Measurements from ENCODE around the gene CCDC146. TPM values are rescaled to one million over a fixed set of nuclear protein-coding genes. Genes with fewer than 3 reads are reported as not detected.

The CCDC146 gene
- total and polyA plus RNA-seq, 9 of the 15 experiments (the other 6 are each of a cell fraction or from before 2014, with no cell fraction given): 0.10 to 0.98 (median 0.26) TPM; not detected in 1

DNA sequence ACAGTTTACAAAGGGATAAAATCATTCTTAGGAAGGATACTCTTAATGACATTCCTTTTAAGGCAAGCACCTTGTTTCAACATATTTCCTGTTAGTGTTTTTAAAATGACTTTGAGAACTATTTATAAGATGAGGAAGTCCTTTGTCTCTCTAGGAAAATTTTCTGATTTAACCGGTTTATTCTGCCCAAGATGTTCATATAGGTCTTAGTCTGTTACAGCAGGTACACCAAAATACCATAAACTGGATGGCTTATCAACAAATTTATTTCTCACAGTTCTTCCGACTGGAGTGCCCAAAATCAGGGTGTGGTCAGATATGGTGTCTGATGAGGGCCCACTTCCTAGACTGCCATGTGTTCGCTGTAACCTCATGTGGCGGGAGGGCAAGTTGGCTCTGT, 215.8 kb downstream of the CCDC146 start:
- CTCF ChIA-PET (ENCODE audit: low intra/inter-chr PET ratio): no interaction called here
- no TSS peak for BruUV-seq (replicated peaks)
- Histone ChIP-seq H3K4me2 (ENCODE audit: insufficient read depth, low read length) (no peak overlapping the region), H3K79me2 (ENCODE audit: control insufficient read depth, insufficient read depth, low read length) (no peaks in the 10 kb centered on the region), H3K9me3 (replicated peaks; ENCODE audit: control insufficient read depth, insufficient read depth, low read depth, low read length) (no peaks in the 10 kb centered on the region), H3K4me3 (no peak overlapping the region), H3K9ac (ENCODE audit: insufficient read depth in 1 of 2, low read depth in 2 of 2, low read length in 2 of 2) (no peak overlapping the region), H2AFZ (ENCODE audit: low read depth, low read length) (no peak overlapping the region), H3K27me3 (ENCODE audit: control insufficient read depth in 2 of 2, insufficient read depth in 2 of 2, low read length in 2 of 2) (peaks cover 9 to 11% of the 10 kb centered on the region in 2 experiments; a peak in 4 of 5 replicates), H3K9me1 (ENCODE audit: control insufficient read depth, insufficient read depth, low read length) (no peaks in the 10 kb centered on the region), H3K4me1 (replicated peaks in 1 of 2; ENCODE audit: control insufficient read depth in 2 of 2, insufficient read depth in 2 of 2, low read length in 2 of 2) (no peaks in the 10 kb centered on the region), H3K27ac (ENCODE audit: extremely low read depth, low read depth, low read length) (no peak overlapping the region), H4K20me1 (replicated peaks; ENCODE audit: control insufficient read depth, insufficient read depth, low read length) (no peaks in the 10 kb centered on the region), H3K36me3 (ENCODE audit: control insufficient read depth, insufficient read depth, low read length) (no peaks in the 10 kb centered on the region)
- in situ Hi-C loops (cut with MboI): no loop called here
- DNase-seq (ENCODE audit: extremely low read depth in 1 of 4, low spot score in 3 of 4) (no peak), ATAC-seq (no peak), FAIRE-seq (no peak)
- intact Hi-C loops (cut with micrococcal nuclease): loop anchor here (5.0 kb wide), 1 partner anchor 216 kb away; the partner anchor contains the start of gene CCDC146
- POLR2A ChIA-PET: no interaction called here
- WGBS (ENCODE audit: insufficient coverage, low coverage, missing lambda C conversion rate): 1% methylated on average over 4 of the region's 4 CpGs
- TF ChIP-seq, protein P1, sequence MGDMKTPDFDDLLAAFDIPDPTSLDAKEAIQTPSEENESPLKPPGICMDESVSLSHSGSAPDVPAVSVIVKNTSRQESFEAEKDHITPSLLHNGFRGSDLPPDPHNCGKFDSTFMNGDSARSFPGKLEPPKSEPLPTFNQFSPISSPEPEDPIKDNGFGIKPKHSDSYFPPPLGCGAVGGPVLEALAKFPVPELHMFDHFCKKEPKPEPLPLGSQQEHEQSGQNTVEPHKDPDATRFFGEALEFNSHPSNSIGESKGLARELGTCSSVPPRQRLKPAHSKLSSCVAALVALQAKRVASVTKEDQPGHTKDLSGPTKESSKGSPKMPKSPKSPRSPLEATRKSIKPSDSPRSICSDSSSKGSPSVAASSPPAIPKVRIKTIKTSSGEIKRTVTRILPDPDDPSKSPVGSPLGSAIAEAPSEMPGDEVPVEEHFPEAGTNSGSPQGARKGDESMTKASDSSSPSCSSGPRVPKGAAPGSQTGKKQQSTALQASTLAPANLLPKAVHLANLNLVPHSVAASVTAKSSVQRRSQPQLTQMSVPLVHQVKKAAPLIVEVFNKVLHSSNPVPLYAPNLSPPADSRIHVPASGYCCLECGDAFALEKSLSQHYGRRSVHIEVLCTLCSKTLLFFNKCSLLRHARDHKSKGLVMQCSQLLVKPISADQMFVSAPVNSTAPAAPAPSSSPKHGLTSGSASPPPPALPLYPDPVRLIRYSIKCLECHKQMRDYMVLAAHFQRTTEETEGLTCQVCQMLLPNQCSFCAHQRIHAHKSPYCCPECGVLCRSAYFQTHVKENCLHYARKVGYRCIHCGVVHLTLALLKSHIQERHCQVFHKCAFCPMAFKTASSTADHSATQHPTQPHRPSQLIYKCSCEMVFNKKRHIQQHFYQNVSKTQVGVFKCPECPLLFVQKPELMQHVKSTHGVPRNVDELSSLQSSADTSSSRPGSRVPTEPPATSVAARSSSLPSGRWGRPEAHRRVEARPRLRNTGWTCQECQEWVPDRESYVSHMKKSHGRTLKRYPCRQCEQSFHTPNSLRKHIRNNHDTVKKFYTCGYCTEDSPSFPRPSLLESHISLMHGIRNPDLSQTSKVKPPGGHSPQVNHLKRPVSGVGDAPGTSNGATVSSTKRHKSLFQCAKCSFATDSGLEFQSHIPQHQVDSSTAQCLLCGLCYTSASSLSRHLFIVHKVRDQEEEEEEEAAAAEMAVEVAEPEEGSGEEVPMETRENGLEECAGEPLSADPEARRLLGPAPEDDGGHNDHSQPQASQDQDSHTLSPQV (IDR thresholded peaks at IDR 0.05): no peak
- TF ChIP-seq ZEB2 (IDR thresholded peaks at IDR 0.05): no peak
- TF ChIP-seq NR1H2 (CRISPR knock-in tag; IDR thresholded peaks at IDR 0.05): no peak
- TF ChIP-seq, protein P2, sequence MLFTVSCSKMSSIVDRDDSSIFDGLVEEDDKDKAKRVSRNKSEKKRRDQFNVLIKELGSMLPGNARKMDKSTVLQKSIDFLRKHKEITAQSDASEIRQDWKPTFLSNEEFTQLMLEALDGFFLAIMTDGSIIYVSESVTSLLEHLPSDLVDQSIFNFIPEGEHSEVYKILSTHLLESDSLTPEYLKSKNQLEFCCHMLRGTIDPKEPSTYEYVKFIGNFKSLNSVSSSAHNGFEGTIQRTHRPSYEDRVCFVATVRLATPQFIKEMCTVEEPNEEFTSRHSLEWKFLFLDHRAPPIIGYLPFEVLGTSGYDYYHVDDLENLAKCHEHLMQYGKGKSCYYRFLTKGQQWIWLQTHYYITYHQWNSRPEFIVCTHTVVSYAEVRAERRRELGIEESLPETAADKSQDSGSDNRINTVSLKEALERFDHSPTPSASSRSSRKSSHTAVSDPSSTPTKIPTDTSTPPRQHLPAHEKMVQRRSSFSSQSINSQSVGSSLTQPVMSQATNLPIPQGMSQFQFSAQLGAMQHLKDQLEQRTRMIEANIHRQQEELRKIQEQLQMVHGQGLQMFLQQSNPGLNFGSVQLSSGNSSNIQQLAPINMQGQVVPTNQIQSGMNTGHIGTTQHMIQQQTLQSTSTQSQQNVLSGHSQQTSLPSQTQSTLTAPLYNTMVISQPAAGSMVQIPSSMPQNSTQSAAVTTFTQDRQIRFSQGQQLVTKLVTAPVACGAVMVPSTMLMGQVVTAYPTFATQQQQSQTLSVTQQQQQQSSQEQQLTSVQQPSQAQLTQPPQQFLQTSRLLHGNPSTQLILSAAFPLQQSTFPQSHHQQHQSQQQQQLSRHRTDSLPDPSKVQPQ (CRISPR knock-in tag; IDR thresholded peaks at IDR 0.05; ENCODE audit: borderline replicate concordance): no peak
- no peak for TF ChIP-seq ZNF124 (CRISPR knock-in tag; IDR thresholded peaks at IDR 0.05)
- TF ChIP-seq ZNF263 (CRISPR knock-in tag; IDR thresholded peaks at IDR 0.05; ENCODE audit: borderline replicate concordance): no peak
- TF ChIP-seq ZNF785 (CRISPR knock-in tag; IDR thresholded peaks at IDR 0.05): no peak
- no peak for TF ChIP-seq NR2C2 (CRISPR knock-in tag; IDR thresholded peaks at IDR 0.05)
- no peak for TF ChIP-seq NR2C2 (tag; IDR thresholded peaks at IDR 0.05)
- no peak for TF ChIP-seq PURB (CRISPR knock-in tag; IDR thresholded peaks at IDR 0.05; ENCODE audit: low read depth)
- no peak for TF ChIP-seq KLF10 (CRISPR knock-in tag; IDR thresholded peaks at IDR 0.05)
- no peak for TF ChIP-seq CEBPG (CRISPR knock-in tag; IDR thresholded peaks at IDR 0.05)
- TF ChIP-seq CEBPG (tag; conservative IDR thresholded peaks at IDR 0.05 in 1 of 2, IDR thresholded peaks at IDR 0.05 in 1 of 2): no peak
- no peak for TF ChIP-seq ZNF444 (CRISPR knock-in tag; IDR thresholded peaks at IDR 0.05)

Data from K562 (cell line).